ENCODE data around the gene C1orf53.

DNA sequence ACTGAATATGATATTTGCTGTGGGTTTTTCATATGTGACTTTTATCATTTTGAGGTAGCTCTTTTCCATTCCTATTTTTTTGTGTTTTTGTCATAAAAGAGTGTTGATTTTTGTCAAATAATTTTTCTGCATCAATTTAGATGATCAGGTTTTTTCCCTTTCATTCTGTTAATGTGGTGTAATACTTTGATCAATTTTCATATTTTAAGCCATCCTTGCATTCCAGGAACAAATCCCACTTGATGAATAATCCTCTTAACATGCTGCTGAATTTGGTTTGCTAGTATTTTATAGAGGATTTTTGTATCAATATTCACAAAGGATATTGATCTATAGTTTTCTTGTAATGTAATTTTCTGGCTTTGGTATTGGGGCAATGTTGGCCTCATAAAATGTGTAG, 25.5 kb upstream of the C1orf53 start:
- TF ChIP-seq, protein P1, sequence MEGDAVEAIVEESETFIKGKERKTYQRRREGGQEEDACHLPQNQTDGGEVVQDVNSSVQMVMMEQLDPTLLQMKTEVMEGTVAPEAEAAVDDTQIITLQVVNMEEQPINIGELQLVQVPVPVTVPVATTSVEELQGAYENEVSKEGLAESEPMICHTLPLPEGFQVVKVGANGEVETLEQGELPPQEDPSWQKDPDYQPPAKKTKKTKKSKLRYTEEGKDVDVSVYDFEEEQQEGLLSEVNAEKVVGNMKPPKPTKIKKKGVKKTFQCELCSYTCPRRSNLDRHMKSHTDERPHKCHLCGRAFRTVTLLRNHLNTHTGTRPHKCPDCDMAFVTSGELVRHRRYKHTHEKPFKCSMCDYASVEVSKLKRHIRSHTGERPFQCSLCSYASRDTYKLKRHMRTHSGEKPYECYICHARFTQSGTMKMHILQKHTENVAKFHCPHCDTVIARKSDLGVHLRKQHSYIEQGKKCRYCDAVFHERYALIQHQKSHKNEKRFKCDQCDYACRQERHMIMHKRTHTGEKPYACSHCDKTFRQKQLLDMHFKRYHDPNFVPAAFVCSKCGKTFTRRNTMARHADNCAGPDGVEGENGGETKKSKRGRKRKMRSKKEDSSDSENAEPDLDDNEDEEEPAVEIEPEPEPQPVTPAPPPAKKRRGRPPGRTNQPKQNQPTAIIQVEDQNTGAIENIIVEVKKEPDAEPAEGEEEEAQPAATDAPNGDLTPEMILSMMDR (IDR thresholded peaks at IDR 0.05; ENCODE audit: poor library complexity, severe bottlenecking) = no peak
- TF ChIP-seq POLR2AphosphoS5 (IDR thresholded peaks at IDR 0.05) = no peak
- TF ChIP-seq, protein P2, sequence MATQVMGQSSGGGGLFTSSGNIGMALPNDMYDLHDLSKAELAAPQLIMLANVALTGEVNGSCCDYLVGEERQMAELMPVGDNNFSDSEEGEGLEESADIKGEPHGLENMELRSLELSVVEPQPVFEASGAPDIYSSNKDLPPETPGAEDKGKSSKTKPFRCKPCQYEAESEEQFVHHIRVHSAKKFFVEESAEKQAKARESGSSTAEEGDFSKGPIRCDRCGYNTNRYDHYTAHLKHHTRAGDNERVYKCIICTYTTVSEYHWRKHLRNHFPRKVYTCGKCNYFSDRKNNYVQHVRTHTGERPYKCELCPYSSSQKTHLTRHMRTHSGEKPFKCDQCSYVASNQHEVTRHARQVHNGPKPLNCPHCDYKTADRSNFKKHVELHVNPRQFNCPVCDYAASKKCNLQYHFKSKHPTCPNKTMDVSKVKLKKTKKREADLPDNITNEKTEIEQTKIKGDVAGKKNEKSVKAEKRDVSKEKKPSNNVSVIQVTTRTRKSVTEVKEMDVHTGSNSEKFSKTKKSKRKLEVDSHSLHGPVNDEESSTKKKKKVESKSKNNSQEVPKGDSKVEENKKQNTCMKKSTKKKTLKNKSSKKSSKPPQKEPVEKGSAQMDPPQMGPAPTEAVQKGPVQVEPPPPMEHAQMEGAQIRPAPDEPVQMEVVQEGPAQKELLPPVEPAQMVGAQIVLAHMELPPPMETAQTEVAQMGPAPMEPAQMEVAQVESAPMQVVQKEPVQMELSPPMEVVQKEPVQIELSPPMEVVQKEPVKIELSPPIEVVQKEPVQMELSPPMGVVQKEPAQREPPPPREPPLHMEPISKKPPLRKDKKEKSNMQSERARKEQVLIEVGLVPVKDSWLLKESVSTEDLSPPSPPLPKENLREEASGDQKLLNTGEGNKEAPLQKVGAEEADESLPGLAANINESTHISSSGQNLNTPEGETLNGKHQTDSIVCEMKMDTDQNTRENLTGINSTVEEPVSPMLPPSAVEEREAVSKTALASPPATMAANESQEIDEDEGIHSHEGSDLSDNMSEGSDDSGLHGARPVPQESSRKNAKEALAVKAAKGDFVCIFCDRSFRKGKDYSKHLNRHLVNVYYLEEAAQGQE (IDR thresholded peaks at IDR 0.05; ENCODE audit: borderline replicate concordance) = no peak
- no peak for TF ChIP-seq RAD21 (conservative IDR thresholded peaks at IDR 0.05)
- TF ChIP-seq MXI1 (conservative IDR thresholded peaks at IDR 0.05; ENCODE audit: poor library complexity, severe bottlenecking) = no peak
- no peak for TF ChIP-seq SMC3 (conservative IDR thresholded peaks at IDR 0.05; ENCODE audit: poor library complexity)
